GM18909 (cell line): ENCODE results near the gene BAK1.
"Not testable (repeated sequence)": the region's sequence is repeated elsewhere in the genome, so short reads cannot be mapped to it uniquely, and the experiment has no call there.

Experiments used
- ATAC-seq: cut with Tn5 transposase; IDR thresholded peaks from one replicate; pipeline ENCODE4 v1.9.1; 2021; ENCODE audit warnings: mild to moderate bottlenecking; ENCODE audit not compliant: unreplicated experiment, poor library complexity

The BAK1 gene

DNA sequence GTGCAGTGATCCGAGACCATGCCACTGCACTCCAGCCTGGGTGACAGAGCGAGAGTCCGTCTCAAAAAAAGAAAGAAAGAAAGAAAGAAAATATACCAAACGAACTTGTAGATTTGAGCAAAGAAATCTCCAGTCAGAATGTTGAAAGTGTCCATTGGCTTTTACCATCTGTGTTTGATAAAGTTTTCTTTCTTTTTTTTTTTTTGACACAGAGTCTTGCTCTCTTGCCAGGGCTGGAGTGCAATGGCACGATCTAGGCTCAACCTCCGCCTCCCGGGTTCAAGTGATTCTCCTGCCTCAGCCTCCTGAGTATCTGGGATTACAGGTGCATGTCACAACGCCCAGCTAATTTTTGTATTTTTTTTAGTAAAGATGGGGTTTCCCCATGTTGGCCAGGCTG lies 21.3 kb downstream of the BAK1 start:
- no peak for ATAC-seq

- ATAC-seq, result no peak
Observed at GRCh38 chr6:33557376-33557775, 22.7 kb downstream of the BAK1 start.

DNA sequence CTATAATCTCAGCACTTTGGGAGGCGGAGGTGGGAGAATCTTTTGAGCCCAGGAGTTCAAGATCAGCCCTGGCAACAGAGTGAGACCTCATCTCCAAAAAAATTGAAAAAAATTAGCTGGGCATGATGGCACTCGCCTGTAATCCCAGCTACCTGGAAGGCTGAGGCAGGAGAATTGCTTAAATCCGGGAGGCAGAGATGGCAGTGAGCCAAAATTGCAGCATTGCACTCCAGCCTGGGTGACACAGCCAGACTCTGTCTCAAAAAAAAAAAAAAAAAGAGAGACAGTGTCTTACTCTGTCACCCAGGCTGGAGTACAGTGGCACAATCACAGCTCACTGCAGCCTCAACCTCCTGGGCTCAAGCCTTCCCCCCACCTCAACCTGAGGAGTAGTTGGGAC lies 27.2 kb downstream of the BAK1 start:
- ATAC-seq, result not testable (repeated sequence)

GRCh38 chr6:33552252-33552651 lies 27.8 kb downstream of the BAK1 start:
- ATAC-seq, result no peak

- no peak for ATAC-seq
Observed at GRCh38 chr6:33551538-33551937, 28.5 kb downstream of the BAK1 start.

GRCh38 chr6:33549896-33550295 lies 30.2 kb downstream of the BAK1 start:
- ATAC-seq, result no peak

GRCh38 chr6:33549196-33549595 lies 30.9 kb downstream of the BAK1 start:
- ATAC-seq, result no peak

- no peak for ATAC-seq
Observed at GRCh38 chr6:33547499-33547898, 32.6 kb downstream of the BAK1 start.

GRCh38 chr6:33546766-33547165 lies 33.3 kb downstream of the BAK1 start:
- no peak for ATAC-seq

- ATAC-seq, result not testable (repeated sequence)
Observed at GRCh38 chr6:33545292-33545691, 34.8 kb downstream of the BAK1 start.

GRCh38 chr6:33543116-33543515 lies 37.0 kb downstream of the BAK1 start:
- no peak for ATAC-seq

- no peak for ATAC-seq
Observed at GRCh38 chr6:33540768-33541167, 39.3 kb downstream of the BAK1 start.

DNA sequence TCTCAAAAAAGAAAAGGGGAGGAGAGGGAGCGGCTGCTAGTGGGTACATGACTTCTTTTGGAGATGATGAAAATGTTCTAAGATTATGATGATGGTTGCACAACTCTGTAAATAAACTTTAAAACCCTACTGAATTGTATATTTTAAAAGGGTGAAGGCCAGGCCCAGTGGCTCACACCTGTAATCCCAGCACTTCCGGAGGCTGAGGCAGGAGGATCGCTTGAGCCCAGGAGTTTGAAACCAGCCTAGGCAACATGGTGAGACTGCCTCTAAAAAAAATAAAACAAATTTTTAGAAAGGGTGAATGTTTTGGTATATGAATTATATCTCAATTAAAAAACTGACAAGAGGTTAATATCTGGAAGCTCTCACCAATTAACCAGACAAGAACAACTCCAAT lies 45.4 kb downstream of the BAK1 start:
- no peak for ATAC-seq

DNA sequence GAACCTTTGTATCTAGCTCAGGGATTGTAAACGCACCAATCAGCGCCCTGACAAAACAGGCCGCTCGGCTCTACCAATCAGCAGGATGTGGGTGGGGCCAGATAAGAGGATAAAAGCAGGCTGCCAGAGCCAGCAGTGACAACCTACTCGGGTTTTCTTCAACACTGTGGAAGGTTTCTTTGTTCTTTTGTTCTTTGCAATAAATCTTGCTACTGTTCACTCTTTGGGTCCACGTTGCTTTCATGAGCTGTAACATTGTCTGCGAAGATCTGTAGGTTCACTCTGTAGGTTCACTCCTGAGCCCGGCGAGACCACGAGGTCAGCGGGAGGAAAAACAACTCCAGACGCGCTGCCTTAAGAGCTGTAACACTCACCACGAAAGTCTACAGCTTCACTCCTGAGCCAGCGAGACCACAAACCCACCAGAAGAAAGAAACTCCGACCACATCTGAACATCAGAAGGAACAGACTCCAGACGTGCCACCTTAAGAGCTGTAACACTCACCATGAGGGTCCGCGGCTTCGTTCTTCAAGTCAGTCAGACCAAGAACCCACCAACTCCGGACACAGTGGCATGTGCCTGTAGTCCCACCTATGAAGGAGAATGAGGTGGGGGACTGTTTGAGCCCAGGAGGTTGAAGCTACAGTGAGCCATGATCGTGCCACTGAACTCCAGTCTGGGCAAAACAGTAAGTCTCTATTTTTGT lies 46.8 kb downstream of the BAK1 start:
- not testable (repeated sequence) for ATAC-seq

DNA sequence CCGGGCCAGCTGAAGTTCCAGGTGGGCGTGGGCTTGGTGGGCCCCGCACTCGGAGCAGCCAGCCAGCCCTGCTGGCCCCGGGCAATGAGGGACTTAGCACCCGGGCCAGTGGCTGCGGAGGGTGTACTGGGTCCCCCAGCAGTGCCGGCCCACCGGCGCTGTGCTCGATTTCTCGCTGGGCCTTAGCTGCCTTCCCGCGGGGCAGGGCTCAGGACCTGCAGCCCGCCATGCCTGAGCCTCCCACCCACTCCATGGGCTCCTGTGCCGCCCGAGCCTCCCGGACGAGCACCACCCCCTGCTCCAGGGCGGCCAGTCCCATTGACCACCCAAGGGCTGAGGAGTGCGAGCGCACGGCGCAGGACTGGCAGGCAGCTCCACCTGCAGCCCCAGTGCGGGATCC lies 47.6 kb downstream of the BAK1 start:
- ATAC-seq, result not testable (repeated sequence)

- ATAC-seq, result not testable (repeated sequence)
Observed at GRCh38 chr6:33530617-33531016, 49.5 kb downstream of the BAK1 start.
